Measurements from ENCODE around the gene ETV6. TPM values are rescaled to one million over a fixed set of nuclear protein-coding genes. Genes with fewer than 3 reads are reported as not detected.

ETV6 gene
- polyA plus RNA-seq, 1 donor (not counting 4 experiments of a cell fraction or from before 2014, with no cell fraction given), result 5.3 TPM

DNA sequence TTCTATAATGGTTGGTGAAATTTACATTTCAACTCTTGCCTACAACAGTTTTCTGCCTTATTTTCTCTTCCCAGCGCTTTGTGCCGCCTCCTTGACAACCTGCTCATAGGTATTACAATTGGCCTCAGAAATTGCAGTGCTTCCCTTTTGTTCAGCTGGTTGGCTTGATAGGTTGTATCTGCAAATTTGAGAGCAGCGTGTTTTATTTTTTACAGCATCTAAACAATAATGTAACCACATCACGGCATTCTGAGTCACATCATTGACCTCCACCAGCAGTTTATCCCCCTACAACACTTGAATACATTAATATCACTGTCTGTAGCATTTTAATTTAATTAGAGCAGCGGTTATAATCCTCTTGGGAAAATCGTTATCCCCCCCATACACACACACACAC lies 99.4 kb downstream of the ETV6 start:
- FAIRE-seq (no peak), DNase-seq (ENCODE audit: low read depth, low spot score) (no peak)
- peaks cover 30% of the 10 kb centered on the region for H3K79me2 ChIP-seq (ENCODE audit: control insufficient read depth, insufficient read depth, low read length)
- H3K27me3 ChIP-seq (ENCODE audit: control insufficient read depth, extremely low read depth, insufficient read depth, low read length), result no peaks in the 10 kb centered on the region
- H2AFZ ChIP-seq (ENCODE audit: control insufficient read depth, low read length), result no peak overlapping the region
- TF ChIP-seq, protein P1, sequence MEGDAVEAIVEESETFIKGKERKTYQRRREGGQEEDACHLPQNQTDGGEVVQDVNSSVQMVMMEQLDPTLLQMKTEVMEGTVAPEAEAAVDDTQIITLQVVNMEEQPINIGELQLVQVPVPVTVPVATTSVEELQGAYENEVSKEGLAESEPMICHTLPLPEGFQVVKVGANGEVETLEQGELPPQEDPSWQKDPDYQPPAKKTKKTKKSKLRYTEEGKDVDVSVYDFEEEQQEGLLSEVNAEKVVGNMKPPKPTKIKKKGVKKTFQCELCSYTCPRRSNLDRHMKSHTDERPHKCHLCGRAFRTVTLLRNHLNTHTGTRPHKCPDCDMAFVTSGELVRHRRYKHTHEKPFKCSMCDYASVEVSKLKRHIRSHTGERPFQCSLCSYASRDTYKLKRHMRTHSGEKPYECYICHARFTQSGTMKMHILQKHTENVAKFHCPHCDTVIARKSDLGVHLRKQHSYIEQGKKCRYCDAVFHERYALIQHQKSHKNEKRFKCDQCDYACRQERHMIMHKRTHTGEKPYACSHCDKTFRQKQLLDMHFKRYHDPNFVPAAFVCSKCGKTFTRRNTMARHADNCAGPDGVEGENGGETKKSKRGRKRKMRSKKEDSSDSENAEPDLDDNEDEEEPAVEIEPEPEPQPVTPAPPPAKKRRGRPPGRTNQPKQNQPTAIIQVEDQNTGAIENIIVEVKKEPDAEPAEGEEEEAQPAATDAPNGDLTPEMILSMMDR (optimal IDR thresholded peaks at IDR 0.05 in 1 of 3, IDR thresholded peaks at IDR 0.05 in 1 of 3, conservative IDR thresholded peaks at IDR 0.05 in 1 of 3; ENCODE audit: extremely low read depth in 1 of 3, insufficient read depth in 2 of 3, low read length in 3 of 3), result no peak
- no peak for TF ChIP-seq EZH2 (IDR thresholded peaks at IDR 0.05; ENCODE audit: low read length)
- no peak overlapping the region for H3K27ac ChIP-seq (ENCODE audit: control insufficient read depth, insufficient read depth, low read length)
- H3K9me1 ChIP-seq (ENCODE audit: control insufficient read depth, extremely low read depth, insufficient read depth, low read length), result no peaks in the 10 kb centered on the region
- no peaks in the 10 kb centered on the region for H4K20me1 ChIP-seq (ENCODE audit: control insufficient read depth, extremely low read depth, insufficient read depth, low read length)
- peaks cover 0 to 4% of the 10 kb centered on the region in 2 experiments for H3K36me3 ChIP-seq (ENCODE audit: control insufficient read depth in 2 of 2, extremely low read depth in 1 of 2, insufficient read depth in 2 of 2, low read length in 2 of 2)
- dilution Hi-C loops (cut with MboI; ENCODE audit: extremely low pct_ligation_motif_present, low sequenced_read_pairs), result no loop called here
- H3K4me3 ChIP-seq (ENCODE audit: control insufficient read depth in 2 of 3, extremely low read depth in 1 of 3, insufficient read depth in 2 of 3, low read depth in 1 of 3, low read length in 3 of 3), result no peak overlapping the region
- no peak overlapping the region for H3K9ac ChIP-seq (ENCODE audit: control insufficient read depth, extremely low read depth, insufficient read depth, low read length)
- no peak overlapping the region for H3K4me2 ChIP-seq (ENCODE audit: control insufficient read depth, extremely low read depth, insufficient read depth, low read depth, low read length)
- H3K9me3 ChIP-seq (ENCODE audit: control insufficient read depth, low read depth, low read length), result no peaks in the 10 kb centered on the region
- H3K4me1 ChIP-seq (ENCODE audit: control insufficient read depth, extremely low read depth, insufficient read depth, low read length), result peaks cover 29% of the 10 kb centered on the region

DNA sequence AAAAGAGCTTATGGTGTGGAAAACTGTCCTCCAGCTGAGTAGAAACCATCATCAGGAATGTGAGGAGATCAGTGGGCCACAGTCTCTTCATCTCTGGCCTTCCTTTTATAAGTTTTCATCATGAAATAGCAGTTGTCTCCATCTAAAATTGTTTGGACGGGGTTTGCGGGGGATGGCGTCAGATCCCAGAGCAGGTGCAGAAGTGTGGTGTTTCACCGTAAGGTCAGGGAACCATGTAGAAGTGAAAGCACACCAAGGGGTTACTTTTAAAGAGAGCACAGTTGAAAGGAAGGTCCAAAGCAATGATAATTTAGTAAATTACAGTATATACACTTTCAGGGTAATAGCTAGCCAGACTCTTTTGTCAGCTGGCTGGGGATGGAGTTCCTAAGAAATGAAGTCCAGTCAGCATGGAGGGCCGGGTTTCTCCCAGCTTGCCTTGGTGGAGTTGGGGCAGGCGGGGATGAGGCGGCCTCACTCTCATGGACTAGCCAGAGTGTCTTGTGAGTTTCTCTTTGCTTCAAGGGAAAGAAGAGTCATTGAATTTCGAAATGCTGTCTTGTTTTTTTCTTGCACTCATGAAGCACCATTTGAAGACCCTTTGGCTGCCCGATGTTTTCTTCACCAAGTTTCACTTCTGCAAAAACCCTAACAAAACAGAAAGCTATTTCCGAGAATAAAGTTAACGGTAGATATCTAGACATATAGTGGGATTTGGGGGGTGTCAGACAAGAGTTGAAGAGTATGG lies 100.6 kb downstream of the ETV6 start:
- no peaks in the 10 kb centered on the region for H4K20me1 ChIP-seq (ENCODE audit: control insufficient read depth, extremely low read depth, insufficient read depth, low read length)
- H3K27me3 ChIP-seq (ENCODE audit: control insufficient read depth, extremely low read depth, insufficient read depth, low read length), result no peaks in the 10 kb centered on the region
- peaks cover 25% of the 10 kb centered on the region for H3K79me2 ChIP-seq (ENCODE audit: control insufficient read depth, insufficient read depth, low read length)
- dilution Hi-C loops (cut with MboI; ENCODE audit: extremely low pct_ligation_motif_present, low sequenced_read_pairs), result no loop called here
- H3K4me1 ChIP-seq (ENCODE audit: control insufficient read depth, extremely low read depth, insufficient read depth, low read length), result peaks cover 20% of the 10 kb centered on the region
- DNase-seq (ENCODE audit: low read depth, low spot score), result no peak
- no peaks in the 10 kb centered on the region for H3K9me1 ChIP-seq (ENCODE audit: control insufficient read depth, extremely low read depth, insufficient read depth, low read length)
- H3K4me2 ChIP-seq (ENCODE audit: control insufficient read depth, extremely low read depth, insufficient read depth, low read depth, low read length), result no peak overlapping the region
- no peak overlapping the region for H3K27ac ChIP-seq (ENCODE audit: control insufficient read depth, insufficient read depth, low read length)
- no peak for FAIRE-seq
- H3K36me3 ChIP-seq (ENCODE audit: control insufficient read depth in 2 of 2, extremely low read depth in 1 of 2, insufficient read depth in 2 of 2, low read length in 2 of 2), result peaks cover 0 to 4% of the 10 kb centered on the region in 2 experiments
- no peak overlapping the region for H3K9ac ChIP-seq (ENCODE audit: control insufficient read depth, extremely low read depth, insufficient read depth, low read length)
- H3K9me3 ChIP-seq (ENCODE audit: control insufficient read depth, low read depth, low read length), result no peaks in the 10 kb centered on the region
- no peak overlapping the region for H3K4me3 ChIP-seq (ENCODE audit: control insufficient read depth in 2 of 3, extremely low read depth in 1 of 3, insufficient read depth in 2 of 3, low read depth in 1 of 3, low read length in 3 of 3)
- TF ChIP-seq, protein P1 (optimal IDR thresholded peaks at IDR 0.05 in 1 of 3, IDR thresholded peaks at IDR 0.05 in 1 of 3, conservative IDR thresholded peaks at IDR 0.05 in 1 of 3; ENCODE audit: extremely low read depth in 1 of 3, insufficient read depth in 2 of 3, low read length in 3 of 3), result no peak
- TF ChIP-seq EZH2 (IDR thresholded peaks at IDR 0.05; ENCODE audit: low read length), result no peak
- H2AFZ ChIP-seq (ENCODE audit: control insufficient read depth, low read length), result no peak overlapping the region
